SK-N-MC (cell line): ENCODE measurements around the gene GDPD3.

ENCODE experiments used
- DNase-seq: peaks from one replicate; pipeline ENCODE4 v3.0.0-alpha.2; 2011; ENCODE audit warnings: low read depth, low spot score
- H3K27ac ChIP-seq: fragments of 200-600 bp; sonication (generic); 2 replicates; pipeline ENCODE4 v1.5.1; 2016; ENCODE audit warnings: mixed run types
- H3K36me3 ChIP-seq: fragments of 200-600 bp; sonication (generic); 2 replicates; pipeline ENCODE4 v1.6.1; 2017; ENCODE audit warnings: antibody characterized with exemption, low read length, mixed read lengths; ENCODE audit not compliant: insufficient read depth
- H3K4me3 ChIP-seq: fragments of 200-600 bp; sonication (generic); 2 replicates; pipeline ENCODE4 v1.5.1; 2016
- H3K9ac ChIP-seq: fragments of 200-600 bp; sonication (generic); 2 replicates; pipeline ENCODE4 v1.8.0; 2017; ENCODE audit warnings: mixed run types, mixed read lengths; ENCODE audit not compliant: insufficient read length
- H3K9me3 ChIP-seq: fragments of 200-600 bp; sonication (generic); 2 replicates; pipeline ENCODE4 v1.6.1; 2017; ENCODE audit warnings: low read depth, mild to moderate bottlenecking, antibody characterized with exemption, low read length, moderate library complexity, mixed read lengths
- EZH2 ChIP-seq: fragments of 200-600 bp; sonication (generic); IDR thresholded peaks from one replicate; pipeline ENCODE4 v1.6.1; 2017; ENCODE audit warnings: antibody characterized with exemption
- FOXP2 ChIP-seq: optimal IDR thresholded peaks from 2 replicates; pipeline ENCODE3; 2011; ENCODE audit warnings: mild to moderate bottlenecking, moderate library complexity; ENCODE audit not compliant: insufficient read depth; ENCODE audit errors: extremely low read length, control extremely low read depth
- POLR2AphosphoS5 ChIP-seq: IDR thresholded peaks from 2 replicates; pipeline ENCODE4 v1.6.1; 2012; ENCODE audit warnings: mild to moderate bottlenecking, low read depth, low read length, borderline replicate concordance

Gene GDPD3, protein sequence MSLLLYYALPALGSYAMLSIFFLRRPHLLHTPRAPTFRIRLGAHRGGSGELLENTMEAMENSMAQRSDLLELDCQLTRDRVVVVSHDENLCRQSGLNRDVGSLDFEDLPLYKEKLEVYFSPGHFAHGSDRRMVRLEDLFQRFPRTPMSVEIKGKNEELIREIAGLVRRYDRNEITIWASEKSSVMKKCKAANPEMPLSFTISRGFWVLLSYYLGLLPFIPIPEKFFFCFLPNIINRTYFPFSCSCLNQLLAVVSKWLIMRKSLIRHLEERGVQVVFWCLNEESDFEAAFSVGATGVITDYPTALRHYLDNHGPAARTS

DNA sequence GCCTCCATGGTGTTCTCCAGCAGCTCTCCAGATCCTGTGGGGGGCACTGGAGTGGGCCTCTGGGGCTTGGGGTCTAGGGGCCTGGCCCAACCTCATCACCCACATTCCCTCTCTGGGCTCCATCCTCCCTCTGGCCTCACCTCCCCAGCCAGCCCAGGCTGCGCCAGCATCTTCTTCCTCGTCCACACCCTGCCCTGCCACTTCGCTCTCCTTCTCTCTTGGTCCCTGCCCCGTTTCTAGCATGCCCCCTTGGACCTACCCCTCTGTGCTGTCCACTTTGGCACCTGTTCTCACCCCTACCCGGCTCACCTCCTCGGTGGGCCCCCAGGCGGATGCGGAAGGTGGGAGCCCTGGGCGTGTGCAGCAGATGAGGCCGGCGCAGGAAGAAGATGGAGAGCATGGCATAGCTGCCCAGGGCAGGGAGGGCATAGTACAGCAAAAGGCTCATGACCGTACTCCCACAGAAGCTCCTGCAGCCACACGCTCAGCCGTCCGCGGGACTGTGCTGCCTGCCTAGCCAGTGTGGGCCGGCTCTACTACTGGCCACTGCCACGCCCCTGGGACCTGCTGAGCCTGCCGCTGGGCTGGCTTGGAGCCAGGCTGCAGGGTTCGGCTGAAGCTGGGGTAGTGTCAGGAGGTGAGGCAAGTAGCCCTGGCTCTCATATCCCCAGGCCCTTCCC is at the start of gene GDPD3:
GDPD3 (minus strand) TSS at position 507 of the 680 bp plus-strand sequence; CDS start at position 448, 59 bp downstream.
- no peak for TF ChIP-seq POLR2AphosphoS5
- no peak for TF ChIP-seq FOXP2
- TF ChIP-seq EZH2, result no peak
- DNase-seq, result no peak

DNA sequence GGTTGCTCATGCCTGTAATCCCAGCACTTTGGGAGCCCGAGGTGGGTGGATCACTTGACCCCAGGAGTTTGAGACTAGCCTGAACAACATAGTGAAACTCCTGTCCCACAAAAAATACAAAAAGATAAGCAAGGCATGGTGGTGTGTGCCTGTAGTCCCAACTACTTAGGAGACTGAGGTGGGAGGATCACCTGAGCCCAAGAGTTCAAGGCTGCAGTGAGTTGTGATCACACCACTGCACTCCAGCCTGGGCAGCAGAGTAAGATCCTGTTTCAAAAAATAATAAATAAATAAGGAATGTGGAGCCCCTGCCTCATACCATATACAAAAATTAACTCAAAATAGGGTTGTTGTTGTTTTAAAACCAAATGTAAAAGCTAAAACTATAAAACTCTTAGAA is 43.9 kb upstream of the GDPD3 start:
- H3K9me3 ChIP-seq, result no peaks in the 10 kb centered on the region
- H3K27ac ChIP-seq, result no peak overlapping the region
- H3K36me3 ChIP-seq, result no peaks in the 10 kb centered on the region
- DNase-seq, result no peak
- H3K9ac ChIP-seq, result no peak overlapping the region
- no peak for TF ChIP-seq POLR2AphosphoS5
- TF ChIP-seq EZH2, result no peak
- no peak for TF ChIP-seq FOXP2
- H3K4me3 ChIP-seq, result no peak overlapping the region

More for the DNA sequence above, at the start of gene GDPD3:
- H3K4me3 ChIP-seq, result no peak within 1 kb of the TSS
- H3K9ac ChIP-seq, result no peak within 1 kb of the TSS
- H3K27ac ChIP-seq, result no peak within 1 kb of the TSS
- peaks cover 7% of the 10 kb centered on the region; the same call in 1 of the 2 replicates for H3K36me3 ChIP-seq
- no peaks in the 10 kb centered on the region for H3K9me3 ChIP-seq

DNA sequence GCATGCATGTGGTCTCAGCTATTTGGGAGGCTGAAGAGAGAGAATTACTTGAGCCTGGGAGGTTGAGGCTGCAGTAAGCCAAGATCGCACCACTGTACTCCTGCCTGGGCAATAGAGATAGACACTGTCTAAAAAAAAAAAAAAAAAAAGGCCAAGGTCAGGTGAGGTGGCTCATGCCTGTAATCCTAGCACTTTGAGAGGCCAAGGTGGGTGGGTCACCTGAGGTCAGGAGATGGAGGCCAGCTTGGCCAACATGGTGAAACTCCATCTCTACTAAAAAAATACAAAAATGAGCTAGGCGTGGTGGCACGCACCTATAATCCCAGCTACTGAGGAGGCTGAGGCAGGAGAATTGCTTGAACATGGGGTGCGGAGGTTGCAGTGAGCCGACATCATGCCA is 41.9 kb upstream of the GDPD3 start:
- H3K9ac ChIP-seq, result no peak overlapping the region
- TF ChIP-seq POLR2AphosphoS5, result no peak

DNA sequence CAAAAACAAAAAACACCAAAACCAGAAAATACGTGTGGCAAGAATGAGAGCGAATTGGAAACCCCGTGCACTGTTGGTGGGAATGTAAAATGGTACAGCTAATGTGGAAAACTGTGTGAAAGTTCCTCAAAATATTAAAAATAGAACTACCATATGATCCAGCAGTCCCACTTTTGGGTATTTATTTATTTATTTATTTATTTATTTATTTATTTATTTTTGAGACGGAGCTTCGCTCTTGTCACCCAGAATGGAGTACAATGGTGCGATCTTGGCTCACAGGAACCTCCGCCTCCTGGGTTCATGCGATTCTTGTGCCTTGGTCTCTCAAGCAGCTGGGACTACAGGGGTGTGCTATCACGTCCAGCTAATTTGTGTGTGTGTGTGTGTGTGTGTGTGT is 39.2 kb upstream of the GDPD3 start:
- H3K27ac ChIP-seq, result no peak overlapping the region
- DNase-seq, result no peak
- no peak overlapping the region for H3K4me3 ChIP-seq
- H3K9ac ChIP-seq, result no peak overlapping the region
- TF ChIP-seq POLR2AphosphoS5, result no peak
- no peak for TF ChIP-seq EZH2
- no peak for TF ChIP-seq FOXP2
- H3K9me3 ChIP-seq, result no peaks in the 10 kb centered on the region
- no peaks in the 10 kb centered on the region for H3K36me3 ChIP-seq

More for the DNA sequence above, 41.9 kb upstream of the GDPD3 start:
- Histone ChIP-seq H3K27ac (no peak overlapping the region), H3K36me3 (no peaks in the 10 kb centered on the region), H3K4me3 (no peak overlapping the region), H3K9me3 (no peaks in the 10 kb centered on the region)
- no peak for DNase-seq

DNA sequence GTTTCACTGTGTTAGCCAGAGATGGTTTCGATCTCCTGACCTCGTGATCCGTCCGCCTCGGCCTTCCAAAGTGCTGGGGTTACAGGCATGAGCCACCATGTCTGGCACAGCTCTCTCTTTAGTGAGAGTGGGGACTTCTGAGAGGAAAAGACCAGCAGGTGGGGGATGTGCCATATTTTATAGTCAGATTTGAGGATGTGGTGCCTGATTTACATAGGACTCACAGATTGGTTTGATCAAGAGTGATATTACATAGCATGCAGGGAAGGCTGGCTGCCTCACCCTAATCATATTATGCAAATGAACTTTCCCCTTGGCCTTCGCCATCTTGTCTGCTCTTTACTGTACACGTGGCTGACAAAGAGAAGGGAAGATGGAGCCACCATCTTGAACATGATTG is 37.8 kb upstream of the GDPD3 start:
- Histone ChIP-seq H3K4me3 (no peak overlapping the region), H3K36me3 (no peaks in the 10 kb centered on the region), H3K9me3 (no peaks in the 10 kb centered on the region), H3K27ac (no peak overlapping the region), H3K9ac (no peak overlapping the region)
- no peak for TF ChIP-seq EZH2
- TF ChIP-seq FOXP2, result no peak
- TF ChIP-seq POLR2AphosphoS5, result no peak
- no peak for DNase-seq

DNA sequence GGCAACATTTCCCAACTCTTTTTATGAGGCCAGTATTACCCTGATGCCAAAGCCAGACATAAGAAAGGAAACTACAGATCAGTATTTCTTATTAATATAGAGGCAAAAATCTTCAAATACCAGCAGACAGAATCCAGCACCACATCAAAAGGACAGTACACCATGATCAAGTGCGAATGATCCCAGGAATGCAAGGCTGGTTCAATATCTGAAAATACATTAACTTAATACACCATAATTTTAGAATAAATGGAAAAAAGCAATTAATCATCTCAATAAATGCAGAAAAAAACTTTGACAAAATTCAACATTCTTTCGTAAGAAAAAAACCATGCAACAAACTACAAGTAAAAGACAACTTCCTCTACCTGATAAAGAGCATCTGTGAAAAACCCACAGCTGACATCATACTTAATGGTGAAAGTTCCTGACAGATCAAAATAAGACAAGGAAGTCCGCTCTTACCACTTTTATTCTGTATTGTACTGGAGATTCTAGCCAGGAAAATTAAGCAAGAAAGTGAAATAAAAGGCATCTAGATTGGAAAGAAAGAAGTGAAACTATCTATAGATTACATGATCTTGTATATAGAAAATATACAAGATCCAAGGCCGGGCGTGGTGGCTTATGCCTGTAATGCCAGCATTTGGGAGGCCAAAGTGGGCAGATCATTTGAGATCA is 36.1 kb upstream of the GDPD3 start:
- H3K27ac ChIP-seq, result no peak overlapping the region
- TF ChIP-seq POLR2AphosphoS5 (no peak), EZH2 (no peak), FOXP2 (no peak)
- no peaks in the 10 kb centered on the region for H3K9me3 ChIP-seq
- DNase-seq, result no peak
- H3K9ac ChIP-seq, result no peak overlapping the region
- no peaks in the 10 kb centered on the region for H3K36me3 ChIP-seq
- H3K4me3 ChIP-seq, result no peak overlapping the region

DNA sequence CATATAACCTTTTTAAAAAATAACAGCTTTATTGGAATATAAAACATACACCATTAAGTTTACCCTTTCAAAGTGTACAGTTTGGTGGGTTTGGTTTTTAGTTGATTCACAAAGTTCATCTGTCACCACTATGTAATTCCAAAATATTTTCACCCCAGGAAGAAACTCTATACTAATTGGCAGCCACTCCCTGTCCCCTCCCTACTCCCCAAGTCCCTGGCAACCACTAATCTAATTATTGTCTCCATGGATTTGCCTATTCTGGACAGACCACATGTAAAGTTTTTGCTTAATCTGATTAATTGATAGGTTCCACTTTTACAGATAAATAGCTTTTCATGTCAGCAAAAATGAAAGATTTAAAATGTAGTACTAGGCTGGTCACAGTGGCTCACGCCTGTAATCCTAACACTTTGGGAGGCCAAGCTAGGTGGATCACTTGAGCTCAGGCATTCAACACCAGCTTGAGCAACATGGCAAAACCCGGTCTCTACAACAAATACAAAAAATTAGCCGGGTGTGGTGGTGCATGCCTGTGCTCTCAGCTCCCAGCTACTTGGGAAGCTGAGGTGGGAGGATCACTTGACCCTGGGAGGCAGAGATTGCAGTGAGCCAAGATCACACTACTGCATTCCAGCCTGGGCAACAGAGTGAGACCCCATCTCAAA is 34.6 kb upstream of the GDPD3 start:
- no peak for DNase-seq
- no peaks in the 10 kb centered on the region for H3K36me3 ChIP-seq
- no peak overlapping the region for H3K4me3 ChIP-seq
- TF ChIP-seq POLR2AphosphoS5 (no peak), EZH2 (no peak), FOXP2 (no peak)
- H3K9me3 ChIP-seq, result no peaks in the 10 kb centered on the region
- H3K27ac ChIP-seq, result no peak overlapping the region
- H3K9ac ChIP-seq, result no peak overlapping the region

DNA sequence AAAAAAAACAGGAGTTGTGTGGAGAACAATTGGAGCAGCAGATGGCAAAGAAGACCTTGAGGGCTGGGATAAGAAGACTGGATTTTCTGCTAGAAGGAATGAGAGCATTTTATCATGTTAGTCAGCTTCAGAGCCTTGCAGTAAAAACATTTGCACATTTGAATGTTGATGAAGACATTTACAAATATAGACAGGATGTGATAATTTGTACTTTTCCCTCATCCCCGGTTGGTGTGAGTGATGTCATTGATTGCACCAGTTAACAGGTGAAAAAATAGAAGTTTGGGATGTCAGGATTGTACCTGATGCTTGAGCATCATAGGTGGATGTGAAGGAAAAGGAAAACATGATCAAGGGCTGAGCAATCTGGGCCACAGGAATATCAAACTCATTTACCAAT is 32.3 kb upstream of the GDPD3 start:
- Histone ChIP-seq H3K36me3 (no peaks in the 10 kb centered on the region), H3K9me3 (no peaks in the 10 kb centered on the region)
- no peak for DNase-seq

More for the DNA sequence above, 32.3 kb upstream of the GDPD3 start:
- TF ChIP-seq POLR2AphosphoS5 (no peak), EZH2 (no peak)
- Histone ChIP-seq H3K9ac (no peak overlapping the region), H3K27ac (no peak overlapping the region), H3K4me3 (no peak overlapping the region)
